Measurements from ENCODE around the gene EFNA1.
"Not testable (repeated sequence)": the region's sequence is repeated elsewhere in the genome, so short reads cannot be mapped to it uniquely, and the experiment has no call there.

DNA sequence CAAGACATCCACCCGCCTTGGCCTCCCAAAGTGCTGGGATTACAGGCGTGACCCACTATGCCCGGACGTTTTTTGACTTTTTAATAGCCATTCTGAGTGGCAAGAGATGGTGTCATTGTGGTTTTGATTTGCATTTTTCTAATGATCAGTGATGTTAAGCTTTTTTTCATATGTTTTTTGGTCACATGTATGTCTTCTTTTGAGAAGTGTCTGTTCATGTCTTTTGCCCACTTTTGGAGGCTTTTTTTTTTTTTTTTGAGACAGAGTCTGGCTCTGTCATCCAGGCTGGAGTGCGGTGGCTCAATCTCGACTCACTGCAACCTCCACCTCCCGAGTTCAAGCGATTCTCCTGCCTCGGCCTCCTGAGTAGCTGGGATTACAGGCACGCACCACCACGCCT lies 36.9 kb downstream of the EFNA1 start:
- TF ChIP-seq TAF1 (IDR thresholded peaks at IDR 0.05; ENCODE audit: borderline replicate concordance, low read depth, low read length); POLR2A (IDR thresholded peaks at IDR 0.05; ENCODE audit: low read depth, low read length): not testable (repeated sequence)
